Colonic mucosa (tissue), 4 donors: ENCODE measurements around the gene XPC. TPM values are rescaled to one million over a fixed set of nuclear protein-coding genes. Genes with fewer than 3 reads are reported as not detected.

ENCODE experiments used
- DNase-seq: peaks from one replicate; pipeline ENCODE4 v3.0.0-alpha.2; 2020
- H3K27ac ChIP-seq: fragments of 200-600 bp; one replicate; pipeline ENCODE4 v1.8.0; 2021
- H3K27me3 ChIP-seq: fragments of 200-600 bp; one replicate; pipeline ENCODE4 v1.8.0; 2021
- H3K36me3 ChIP-seq: fragments of 200-600 bp; one replicate; pipeline ENCODE4 v1.8.0; 2021
- H3K4me1 ChIP-seq: fragments of 200-600 bp; one replicate; pipeline ENCODE4 v1.8.0; 2021; ENCODE audit warnings: mild to moderate bottlenecking
- H3K4me3 ChIP-seq: fragments of 200-600 bp; one replicate; pipeline ENCODE4 v1.8.0; 2021
- H3K9ac ChIP-seq, 2 donors: one replicate each; pipeline ENCODE4 v1.7.0; 2013; ENCODE audit warnings: control low read depth in 2 of 2, low read depth in 2 of 2, low read length in 2 of 2
- H3K9me3 ChIP-seq: fragments of 200-600 bp; one replicate; pipeline ENCODE4 v1.8.0; 2021
- intact Hi-C: fragments of 100-400 bp; cut with DNase I; formaldehyde crosslinking; loops from one replicate; pipeline ENCODE4 v1.14.1; 2022
- total RNA-seq, 2 donors: library from RNA; stranded (reverse); fragmentation: NEBNext Ultra II Directional in 1 of 2; extraction: Animal tissue kit (Norgen Biotek cat#: 25700) in 1 of 2; gene quantifications; one replicate each; pipeline ENCODE4 v1.2.1, GENCODE V29; 2021
- TF ChIP-seq, protein P1 (sequence below): fragments of 200-600 bp; IDR thresholded peaks from one replicate; pipeline ENCODE4 v1.8.0; 2022; ENCODE audit warnings: antibody characterized with exemption, mild to moderate bottlenecking
- donor health status: healthy.
- donor health status: DM: no; HTN: no; CAD: no.
- donor health status: DM: no; HTN: no; CAD: no.

The XPC gene
- total RNA-seq, 2 donors from 2014 or later: 14.7 to 23.3 TPM

DNA sequence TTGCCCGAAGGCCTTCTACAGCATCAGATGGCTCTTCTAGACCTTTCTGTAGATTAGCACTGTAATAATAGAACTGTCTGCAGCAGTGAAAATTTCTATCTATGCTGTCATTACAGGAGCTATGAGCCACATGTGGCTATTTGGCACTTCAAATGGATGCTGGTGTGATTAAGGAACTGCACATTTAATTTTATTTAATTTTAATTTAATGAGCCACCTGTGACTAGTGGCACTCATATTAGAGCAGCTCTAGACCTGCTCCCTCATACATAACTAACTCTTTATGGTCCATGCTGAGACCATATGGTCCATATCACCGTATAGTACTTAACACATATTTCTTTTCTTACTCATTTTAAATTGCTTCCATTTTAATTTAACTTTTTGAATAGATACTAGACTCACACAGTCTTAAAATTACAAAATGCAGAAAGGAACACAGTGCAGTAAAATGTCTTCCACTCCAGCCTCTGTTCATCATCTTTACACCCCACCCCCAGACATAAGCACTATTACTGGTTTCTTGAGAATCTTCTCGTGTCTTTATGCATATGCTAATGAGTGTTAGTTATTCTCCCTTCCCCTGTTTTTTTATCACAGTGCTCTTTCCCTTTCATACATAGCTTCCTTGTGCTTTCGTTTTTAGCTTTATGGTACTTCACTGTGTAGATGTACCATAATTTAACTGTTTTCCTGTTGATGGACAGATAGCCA lies 9.8 kb upstream of the XPC start:
- Histone ChIP-seq H3K9me3 (no peaks in the 10 kb centered on the region), H3K27me3 (no peaks in the 10 kb centered on the region), H3K4me1 (no peaks in the 10 kb centered on the region), H3K36me3 (peaks cover 5% of the 10 kb centered on the region), H3K9ac (no peak overlapping the region), H3K4me3 (no peak overlapping the region), H3K27ac (no peak overlapping the region)
- DNase-seq: no peak
- TF ChIP-seq, protein P1, sequence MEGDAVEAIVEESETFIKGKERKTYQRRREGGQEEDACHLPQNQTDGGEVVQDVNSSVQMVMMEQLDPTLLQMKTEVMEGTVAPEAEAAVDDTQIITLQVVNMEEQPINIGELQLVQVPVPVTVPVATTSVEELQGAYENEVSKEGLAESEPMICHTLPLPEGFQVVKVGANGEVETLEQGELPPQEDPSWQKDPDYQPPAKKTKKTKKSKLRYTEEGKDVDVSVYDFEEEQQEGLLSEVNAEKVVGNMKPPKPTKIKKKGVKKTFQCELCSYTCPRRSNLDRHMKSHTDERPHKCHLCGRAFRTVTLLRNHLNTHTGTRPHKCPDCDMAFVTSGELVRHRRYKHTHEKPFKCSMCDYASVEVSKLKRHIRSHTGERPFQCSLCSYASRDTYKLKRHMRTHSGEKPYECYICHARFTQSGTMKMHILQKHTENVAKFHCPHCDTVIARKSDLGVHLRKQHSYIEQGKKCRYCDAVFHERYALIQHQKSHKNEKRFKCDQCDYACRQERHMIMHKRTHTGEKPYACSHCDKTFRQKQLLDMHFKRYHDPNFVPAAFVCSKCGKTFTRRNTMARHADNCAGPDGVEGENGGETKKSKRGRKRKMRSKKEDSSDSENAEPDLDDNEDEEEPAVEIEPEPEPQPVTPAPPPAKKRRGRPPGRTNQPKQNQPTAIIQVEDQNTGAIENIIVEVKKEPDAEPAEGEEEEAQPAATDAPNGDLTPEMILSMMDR: no peak
- intact Hi-C loops: no loop called here

DNA sequence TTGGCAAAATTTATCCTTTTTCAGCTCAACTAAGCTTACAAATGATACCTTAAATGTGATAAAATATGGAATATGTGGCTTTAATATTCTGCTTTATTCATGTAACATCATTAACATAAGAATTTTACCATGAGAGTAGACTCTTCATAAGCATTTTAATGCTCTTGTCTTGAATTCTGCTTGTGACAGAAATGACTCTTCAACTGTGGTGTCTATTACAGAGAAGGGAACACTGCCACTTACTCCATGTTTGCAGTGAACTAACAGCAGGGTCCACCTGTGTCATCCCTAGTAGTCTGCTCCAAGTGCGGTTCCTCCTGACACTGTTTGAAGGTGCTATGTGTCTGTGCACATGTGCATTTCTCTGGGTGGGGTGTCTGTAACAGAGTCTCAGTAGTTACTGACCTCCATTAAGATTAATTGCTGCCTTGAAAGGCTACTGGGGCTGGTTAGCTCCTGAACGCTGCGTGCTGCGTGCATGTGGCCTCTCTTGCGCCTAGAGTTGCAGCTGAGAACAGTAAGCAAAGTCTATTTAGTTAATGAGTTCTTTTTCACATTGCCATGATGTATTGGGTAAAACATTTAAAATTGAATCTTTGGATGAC lies 8.6 kb upstream of the XPC start:
- Histone ChIP-seq H3K27me3 (no peaks in the 10 kb centered on the region), H3K4me1 (no peaks in the 10 kb centered on the region), H3K4me3 (no peak overlapping the region), H3K36me3 (peaks cover 13% of the 10 kb centered on the region), H3K9ac (no peak overlapping the region), H3K9me3 (no peaks in the 10 kb centered on the region), H3K27ac (no peak overlapping the region)
- TF ChIP-seq, protein P1: no peak
- DNase-seq: no peak
- intact Hi-C loops: no loop called here

DNA sequence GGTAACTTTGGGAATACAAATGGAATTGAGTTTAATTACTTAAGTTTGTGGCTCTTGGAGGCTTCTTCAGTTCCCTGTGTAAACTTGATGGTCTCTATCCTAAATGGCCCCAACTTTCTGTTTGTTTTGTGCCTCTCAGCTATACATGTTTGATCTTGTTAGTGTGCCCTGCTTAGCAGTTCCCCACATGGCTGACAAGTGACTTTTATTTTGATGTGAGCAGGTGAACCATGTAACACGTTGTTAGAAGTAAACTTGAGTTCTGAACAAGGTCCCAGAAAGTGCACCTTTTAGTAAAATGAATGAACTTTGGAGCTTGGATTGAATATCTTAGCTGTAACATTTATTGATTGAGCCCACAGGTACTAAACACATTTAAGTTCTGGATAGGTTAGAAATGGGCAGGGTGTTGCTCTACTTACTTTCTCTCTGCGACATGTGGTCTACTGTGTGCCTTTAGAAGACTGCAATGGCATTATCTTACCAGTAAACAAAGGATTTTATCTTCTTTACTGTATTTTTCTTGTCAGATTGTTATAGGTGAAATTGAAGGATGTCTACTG lies 4.7 kb upstream of the XPC start:
- Histone ChIP-seq H3K4me1 (peaks cover 10% of the 10 kb centered on the region), H3K36me3 (peaks cover 13% of the 10 kb centered on the region), H3K27me3 (no peaks in the 10 kb centered on the region), H3K4me3 (no peak overlapping the region), H3K27ac (no peak overlapping the region), H3K9ac (no peak overlapping the region), H3K9me3 (no peaks in the 10 kb centered on the region)
- intact Hi-C loops: no loop called here
- DNase-seq: no peak
- TF ChIP-seq, protein P1: no peak

DNA sequence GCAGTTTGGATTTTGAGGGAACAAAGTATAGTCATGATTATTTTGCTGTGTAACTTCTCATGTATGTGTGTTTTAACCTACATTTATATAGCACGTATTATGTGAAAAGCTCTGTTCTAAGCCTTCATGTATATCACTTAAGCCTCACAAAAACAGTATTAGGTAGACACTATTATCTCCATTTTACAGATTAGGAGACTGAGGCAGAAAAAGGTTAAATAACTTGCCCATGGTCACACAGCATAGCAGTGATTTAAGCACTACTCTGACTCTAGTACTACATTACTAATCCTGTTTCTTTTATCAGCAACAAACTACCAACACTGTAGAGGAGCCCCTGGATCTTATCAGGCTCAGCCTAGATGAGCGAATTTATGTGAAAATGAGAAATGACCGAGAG lies 2.9 kb upstream of the XPC start:
- Histone ChIP-seq H3K9ac (no peak overlapping the region), H3K4me3 (no peak overlapping the region), H3K27ac (no peak overlapping the region), H3K4me1 (peaks cover 19% of the 10 kb centered on the region), H3K27me3 (no peaks in the 10 kb centered on the region), H3K36me3 (peaks cover 13% of the 10 kb centered on the region), H3K9me3 (no peaks in the 10 kb centered on the region)
- TF ChIP-seq, protein P1: no peak
- DNase-seq: no peak
- intact Hi-C loops: no loop called here

DNA sequence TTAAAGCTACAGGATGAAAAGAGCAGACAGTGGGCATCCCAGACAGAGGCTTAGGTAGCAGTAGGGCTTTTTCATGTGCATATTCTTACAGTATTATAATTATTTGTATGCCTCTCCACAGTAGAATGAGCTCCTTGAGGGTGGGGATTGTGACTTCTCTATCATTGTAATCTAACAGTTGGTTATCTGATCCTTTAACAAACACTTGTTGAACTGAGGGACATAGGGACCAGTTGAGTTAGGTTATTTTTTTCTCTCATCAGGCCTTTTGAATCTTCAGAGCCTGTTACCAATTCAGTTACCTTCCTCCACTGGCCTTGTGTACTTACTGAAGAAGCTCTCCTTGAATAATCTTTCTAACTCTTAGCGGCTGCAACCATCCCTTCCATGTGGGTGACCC lies 1.4 kb upstream of the XPC start:
- TF ChIP-seq, protein P1: no peak
- no peak overlapping the region for H3K27ac ChIP-seq
- no peak overlapping the region for H3K4me3 ChIP-seq
- H3K27me3 ChIP-seq: no peaks in the 10 kb centered on the region
- H3K36me3 ChIP-seq: peaks cover 8% of the 10 kb centered on the region
- no peak overlapping the region for H3K9ac ChIP-seq
- no peak for DNase-seq
- no peaks in the 10 kb centered on the region for H3K9me3 ChIP-seq
- intact Hi-C loops: loop anchor here (5.0 kb wide), 1 partner anchor 57 kb away; the partner anchor contains the start of gene CHCHD4
- peaks cover 20% of the 10 kb centered on the region for H3K4me1 ChIP-seq
